Testis (tissue), 3 donors: Measurements from ENCODE around the gene PRKG1. TPM values are rescaled to one million over a fixed set of nuclear protein-coding genes. Genes with fewer than 3 reads are reported as not detected.

Source experiments
- DNase-seq: peaks from one replicate; pipeline ENCODE4 v3.0.0-alpha.2; 2019
- H3K27ac ChIP-seq, 2 donors: fragments of 200-600 bp; sonication (generic); one replicate each; pipeline ENCODE4 v1.5.1; 2019
- H3K27me3 ChIP-seq: fragments of 200-600 bp; sonication (generic); one replicate; pipeline ENCODE4 v1.5.1; 2019
- H3K36me3 ChIP-seq: fragments of 200-600 bp; sonication (generic); one replicate; pipeline ENCODE4 v1.5.1; 2017; ENCODE audit warnings: low read depth; ENCODE audit errors: missing control alignments
- H3K4me1 ChIP-seq: fragments of 200-600 bp; sonication (generic); one replicate; pipeline ENCODE4 v1.5.1; 2019
- H3K4me3 ChIP-seq, 2 donors: fragments of 200-600 bp; sonication (generic); one replicate each; pipeline ENCODE4 v1.5.1; 2017 to 2019
- H3K9me3 ChIP-seq: fragments of 200-600 bp; sonication (generic); one replicate; pipeline ENCODE4 v1.5.1; 2017
- POLR2A ChIP-seq: fragments of 450-650 bp; IDR thresholded peaks from one replicate; pipeline ENCODE4 v1.6.1; 2017; ENCODE audit warnings: antibody characterized with exemption, mild to moderate bottlenecking, moderate library complexity
- WGBS, 2 donors: methylation state at CpG; one replicate each; pipeline ENCODE4 v1.1.5; 2018; 5-methylcytosine and 5-hydroxymethylcytosine counted together
- intact Hi-C: fragments of 100-400 bp; cut with DNase I; formaldehyde crosslinking; loops from one replicate; pipeline ENCODE4 v1.15.1; 2023; ENCODE audit warnings: low total_unique reads
- polyA plus RNA-seq: library from polyadenylated mRNA; stranded (reverse); fragments of 350-450 nt; fragmentation: Illumina TruSeq; extraction: RNeasy Lipid Tissue Mini Kit (QIAGEN cat#74804); gene quantifications from one replicate; pipeline ENCODE4 v1.2.3, GENCODE V29; 2014; ENCODE audit warnings: low read depth, low replicate concordance; ENCODE audit not compliant: insufficient read depth
- total RNA-seq, 2 donors: library from RNA; depleted of rRNA; stranded (reverse); fragments of >200 nt; gene quantifications; one replicate each; pipeline ENCODE4 v1.2.3, GENCODE V29; 2016
- TF ChIP-seq, protein P1 (sequence below), 3 experiments: fragments of 450-650 bp in 2 of 3; fragments of 200-600 bp in 1 of 3; sonication (generic) in 1 of 3; IDR thresholded peaks; one replicate each; pipeline ENCODE4 v1.5.1; 2016 to 2019; ENCODE audit warnings: antibody characterized with exemption in 3 of 3, mild to moderate bottlenecking in 2 of 3, moderate library complexity in 1 of 3

The PRKG1 gene
- total and polyA plus RNA-seq, 3 donors from 2014 or later: 6.3 to 15.3 (median 12.5) TPM

GRCh38 chr10:52064084-52064845, 990.0 kb downstream of the PRKG1 start:
- Histone ChIP-seq H3K4me3 (no peak overlapping the region), H3K27me3 (no peaks in the 10 kb centered on the region), H3K27ac (no peak overlapping the region), H3K4me1 (no peaks in the 10 kb centered on the region), H3K36me3 (no peaks in the 10 kb centered on the region), H3K9me3 (no peaks in the 10 kb centered on the region)
- 90 to 93% methylated on average over 5 to 9 of the region's 9 CpGs for WGBS, 2 donors
- intact Hi-C loops: no loop called here
- DNase-seq: no peak
- no peak for TF ChIP-seq POLR2A
- TF ChIP-seq, protein P1, sequence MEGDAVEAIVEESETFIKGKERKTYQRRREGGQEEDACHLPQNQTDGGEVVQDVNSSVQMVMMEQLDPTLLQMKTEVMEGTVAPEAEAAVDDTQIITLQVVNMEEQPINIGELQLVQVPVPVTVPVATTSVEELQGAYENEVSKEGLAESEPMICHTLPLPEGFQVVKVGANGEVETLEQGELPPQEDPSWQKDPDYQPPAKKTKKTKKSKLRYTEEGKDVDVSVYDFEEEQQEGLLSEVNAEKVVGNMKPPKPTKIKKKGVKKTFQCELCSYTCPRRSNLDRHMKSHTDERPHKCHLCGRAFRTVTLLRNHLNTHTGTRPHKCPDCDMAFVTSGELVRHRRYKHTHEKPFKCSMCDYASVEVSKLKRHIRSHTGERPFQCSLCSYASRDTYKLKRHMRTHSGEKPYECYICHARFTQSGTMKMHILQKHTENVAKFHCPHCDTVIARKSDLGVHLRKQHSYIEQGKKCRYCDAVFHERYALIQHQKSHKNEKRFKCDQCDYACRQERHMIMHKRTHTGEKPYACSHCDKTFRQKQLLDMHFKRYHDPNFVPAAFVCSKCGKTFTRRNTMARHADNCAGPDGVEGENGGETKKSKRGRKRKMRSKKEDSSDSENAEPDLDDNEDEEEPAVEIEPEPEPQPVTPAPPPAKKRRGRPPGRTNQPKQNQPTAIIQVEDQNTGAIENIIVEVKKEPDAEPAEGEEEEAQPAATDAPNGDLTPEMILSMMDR (IDR thresholded peaks at IDR 0.05): no peak

DNA sequence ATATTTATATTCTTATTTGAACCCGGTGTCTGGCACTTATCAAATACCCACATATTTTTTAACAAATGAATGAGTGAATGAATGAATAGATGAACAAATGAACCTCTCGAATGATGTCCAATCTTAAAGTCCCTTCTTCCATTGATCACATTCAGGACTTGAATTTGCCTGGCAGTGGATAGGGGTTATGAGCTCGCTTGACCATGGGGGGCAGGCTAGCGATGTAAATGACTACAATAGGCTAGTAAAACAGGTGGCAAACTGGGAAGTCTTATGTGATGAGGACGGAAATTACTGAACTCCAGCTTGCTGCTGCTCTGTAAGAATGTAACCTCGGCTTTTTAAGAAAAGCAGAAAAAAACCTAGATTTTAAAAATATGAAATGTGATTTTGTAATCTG, 992.1 kb downstream of the PRKG1 start:
- Histone ChIP-seq H3K27me3 (no peaks in the 10 kb centered on the region), H3K36me3 (no peaks in the 10 kb centered on the region), H3K9me3 (no peaks in the 10 kb centered on the region), H3K4me1 (no peaks in the 10 kb centered on the region), H3K27ac (no peak overlapping the region), H3K4me3 (no peak overlapping the region)
- TF ChIP-seq POLR2A: no peak
- TF ChIP-seq, protein P1 (IDR thresholded peaks at IDR 0.05): no peak
- DNase-seq: no peak
- 71 to 89% methylated on average over 6 of the region's 6 CpGs for WGBS, 2 donors
- intact Hi-C loops: no loop called here

GRCh38 chr10:52068485-52068884, 994.2 kb downstream of the PRKG1 start:
- Histone ChIP-seq H3K27ac (no peak overlapping the region), H3K9me3 (no peaks in the 10 kb centered on the region), H3K4me1 (no peaks in the 10 kb centered on the region), H3K4me3 (no peak overlapping the region), H3K36me3 (no peaks in the 10 kb centered on the region), H3K27me3 (no peaks in the 10 kb centered on the region)
- TF ChIP-seq, protein P1 (IDR thresholded peaks at IDR 0.05): no peak
- TF ChIP-seq POLR2A: no peak
- WGBS, 2 donors: 67 to 81% methylated on average over 1 of the region's 1 CpG
- no peak for DNase-seq
- intact Hi-C loops: no loop called here

- no peaks in the 10 kb centered on the region for H3K9me3 ChIP-seq
- intact Hi-C loops: no loop called here
- no peaks in the 10 kb centered on the region for H3K36me3 ChIP-seq
- 81 to 88% methylated on average over 7 of the region's 7 CpGs for WGBS, 2 donors
- no peak overlapping the region for H3K27ac ChIP-seq
- H3K27me3 ChIP-seq: no peaks in the 10 kb centered on the region
- H3K4me3 ChIP-seq: no peak overlapping the region
- no peak for DNase-seq
- TF ChIP-seq, protein P1 (IDR thresholded peaks at IDR 0.05): no peak
- TF ChIP-seq POLR2A: no peak
- no peaks in the 10 kb centered on the region for H3K4me1 ChIP-seq
Measured at GRCh38 chr10:52071814-52072213, 997.5 kb downstream of the PRKG1 start.

GRCh38 chr10:52074505-52075026, 1000.3 kb downstream of the PRKG1 start:
- intact Hi-C loops: no loop called here
- no peak overlapping the region for H3K27ac ChIP-seq
- H3K27me3 ChIP-seq: no peaks in the 10 kb centered on the region
- H3K9me3 ChIP-seq: no peaks in the 10 kb centered on the region
- H3K36me3 ChIP-seq: no peaks in the 10 kb centered on the region
- no peak overlapping the region for H3K4me3 ChIP-seq
- WGBS, 2 donors: 64 to 66% methylated on average over 3 of the region's 3 CpGs
- DNase-seq: no peak
- TF ChIP-seq, protein P1 (IDR thresholded peaks at IDR 0.05): no peak
- TF ChIP-seq POLR2A: no peak
- H3K4me1 ChIP-seq: no peaks in the 10 kb centered on the region
